ENCODE results near the gene TTN.

TTN gene

GRCh38 chr2:178592655-178593054 lies 214.6 kb downstream of the TTN start:
- no peaks in the 10 kb centered on the region for H4K20me1 ChIP-seq (ENCODE audit: insufficient read depth)
- H3K4me2 ChIP-seq = no peak overlapping the region
- no peaks in the 10 kb centered on the region for H3K36me3 ChIP-seq (ENCODE audit: insufficient read depth)
- no peaks in the 10 kb centered on the region for H3K79me2 ChIP-seq (ENCODE audit: insufficient read depth, low read depth)
- no peaks in the 10 kb centered on the region for H3K4me1 ChIP-seq (ENCODE audit: low read depth, poor library complexity, severe bottlenecking)
- no peak overlapping the region for H2AFZ ChIP-seq (ENCODE audit: low read depth)
- no peak overlapping the region for H3K4me3 ChIP-seq (IDR thresholded peaks at IDR 0.05; ENCODE audit: insufficient read depth, low read depth, low read length)
- no peak overlapping the region for H3K27ac ChIP-seq
- TF ChIP-seq CTCF (conservative IDR thresholded peaks at IDR 0.05; ENCODE audit: low read depth, low read length) = no peak
- no peak overlapping the region for H3K9ac ChIP-seq
- H3K27me3 ChIP-seq (ENCODE audit: insufficient read depth, low read depth) = no peaks in the 10 kb centered on the region

GRCh38 chr2:178589335-178589734 lies 217.9 kb downstream of the TTN start:
- Histone ChIP-seq H4K20me1 (ENCODE audit: insufficient read depth) (no peaks in the 10 kb centered on the region), H3K4me3 (IDR thresholded peaks at IDR 0.05; ENCODE audit: insufficient read depth, low read depth, low read length) (no peak overlapping the region), H3K27me3 (ENCODE audit: insufficient read depth, low read depth) (no peaks in the 10 kb centered on the region), H3K9ac (no peak overlapping the region), H2AFZ (ENCODE audit: low read depth) (no peak overlapping the region), H3K4me2 (no peak overlapping the region), H3K79me2 (ENCODE audit: insufficient read depth, low read depth) (no peaks in the 10 kb centered on the region), H3K36me3 (ENCODE audit: insufficient read depth) (no peaks in the 10 kb centered on the region), H3K4me1 (ENCODE audit: low read depth, poor library complexity, severe bottlenecking) (no peaks in the 10 kb centered on the region), H3K27ac (no peak overlapping the region)
- TF ChIP-seq CTCF (conservative IDR thresholded peaks at IDR 0.05; ENCODE audit: low read depth, low read length) = no peak

- H3K4me3 ChIP-seq (IDR thresholded peaks at IDR 0.05; ENCODE audit: insufficient read depth, low read depth, low read length) = no peak overlapping the region
- H3K79me2 ChIP-seq (ENCODE audit: insufficient read depth, low read depth) = no peaks in the 10 kb centered on the region
- no peaks in the 10 kb centered on the region for H3K4me1 ChIP-seq (ENCODE audit: low read depth, poor library complexity, severe bottlenecking)
These were observed 222.6 kb downstream of the TTN start for GRCh38 chr2:178584666-178585065.

GRCh38 chr2:178579006-178579405 lies 228.2 kb downstream of the TTN start:
- Histone ChIP-seq H3K4me2 (no peak overlapping the region), H3K4me3 (IDR thresholded peaks at IDR 0.05; ENCODE audit: insufficient read depth, low read depth, low read length) (no peak overlapping the region), H3K27me3 (ENCODE audit: insufficient read depth, low read depth) (no peaks in the 10 kb centered on the region), H4K20me1 (ENCODE audit: insufficient read depth) (no peaks in the 10 kb centered on the region), H3K79me2 (ENCODE audit: insufficient read depth, low read depth) (no peaks in the 10 kb centered on the region), H3K4me1 (ENCODE audit: low read depth, poor library complexity, severe bottlenecking) (no peaks in the 10 kb centered on the region), H3K27ac (no peak overlapping the region), H3K9ac (no peak overlapping the region), H2AFZ (ENCODE audit: low read depth) (no peak overlapping the region), H3K36me3 (ENCODE audit: insufficient read depth) (no peaks in the 10 kb centered on the region)
- TF ChIP-seq CTCF (conservative IDR thresholded peaks at IDR 0.05; ENCODE audit: low read depth, low read length) = no peak

More at GRCh38 chr2:178584666-178585065, 222.6 kb downstream of the TTN start:
- no peaks in the 10 kb centered on the region for H3K36me3 ChIP-seq (ENCODE audit: insufficient read depth)
- no peak overlapping the region for H2AFZ ChIP-seq (ENCODE audit: low read depth)
- no peaks in the 10 kb centered on the region for H3K27me3 ChIP-seq (ENCODE audit: insufficient read depth, low read depth)
- H3K9ac ChIP-seq = no peak overlapping the region
- no peaks in the 10 kb centered on the region for H4K20me1 ChIP-seq (ENCODE audit: insufficient read depth)
- no peak overlapping the region for H3K4me2 ChIP-seq
- no peak for TF ChIP-seq CTCF (conservative IDR thresholded peaks at IDR 0.05; ENCODE audit: low read depth, low read length)
- H3K27ac ChIP-seq = no peak overlapping the region

Measured in KMS-11 (cell line).